Stimulated activated CD8-positive, alpha-beta memory T cell treated with anti-CD3 and anti-CD28 coated beads, Interleukin-4, amount 100 ng/mL, for 4 hours (primary cell): ENCODE results near the gene POLR1B.
A peak's percentile ranks its signal among the peaks of the same experiment; 100 is the strongest.
"Not testable (repeated sequence)": the region's sequence is repeated elsewhere in the genome, so short reads cannot be mapped to it uniquely, and the experiment has no call there.

Source experiments
- DNase-seq, 2 donors: peaks; one replicate each; pipeline ENCODE4 v3.0.0-alpha.2; 2020; ENCODE audit warnings: low read depth in 2 of 2, low spot score in 1 of 2

The POLR1B gene

DNA sequence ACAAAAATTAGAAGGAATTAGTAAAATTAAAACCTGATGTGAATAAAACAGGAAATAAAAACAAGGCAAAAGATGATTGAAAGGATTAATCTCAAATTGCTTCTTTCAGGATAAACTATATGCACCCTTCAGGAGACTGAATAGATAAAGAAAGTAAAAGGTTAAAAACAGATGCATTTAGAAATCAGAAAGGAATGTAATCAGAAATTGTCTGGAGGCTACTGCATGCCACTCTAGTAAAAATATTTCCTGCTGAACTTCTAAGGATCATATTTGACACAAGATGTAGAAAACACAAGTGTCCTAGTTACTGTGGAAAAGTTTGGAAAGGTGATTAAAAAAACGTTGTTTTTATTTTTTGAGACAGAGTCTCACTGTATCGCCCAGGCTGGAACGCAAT, 58.4 kb downstream of the POLR1B start:
- no peak for DNase-seq

DNA sequence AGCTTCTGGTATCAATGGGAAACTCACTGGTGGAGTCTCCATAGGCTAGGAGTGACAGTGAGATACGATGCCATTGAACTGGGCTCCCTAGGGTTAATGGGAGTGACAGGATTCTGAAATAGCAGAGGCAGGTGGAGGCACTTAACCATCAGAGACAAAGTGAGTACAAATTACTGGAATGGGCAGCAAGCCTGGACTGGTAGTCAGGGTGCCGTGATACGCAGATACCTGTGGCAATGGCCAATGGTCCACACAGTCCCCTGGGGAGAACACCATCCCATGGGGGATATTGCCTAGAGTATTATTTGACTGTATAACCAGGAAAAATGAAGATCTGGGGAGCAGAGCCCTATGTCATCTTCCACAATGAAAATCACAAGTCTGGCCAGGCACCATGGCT, 59.5 kb downstream of the POLR1B start:
- no peak for DNase-seq

DNA sequence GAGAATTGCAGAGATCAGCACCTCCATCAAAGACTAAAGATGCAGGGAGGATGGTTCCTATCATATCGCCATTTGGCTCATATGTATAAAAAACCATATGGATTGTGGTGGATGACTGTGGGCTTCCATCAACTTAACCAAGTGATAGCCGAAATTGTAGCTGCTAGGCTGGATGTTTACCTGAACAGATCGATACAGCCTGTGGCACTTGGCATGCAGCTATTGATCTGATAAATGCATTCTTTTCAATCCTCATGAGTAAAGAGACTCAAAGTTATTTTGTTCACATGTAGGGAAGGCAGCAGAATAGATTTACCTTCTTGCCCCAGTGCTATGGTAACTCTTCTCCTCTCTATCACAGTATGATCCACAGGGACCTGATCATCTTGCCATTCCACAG, 60.7 kb downstream of the POLR1B start:
- DNase-seq = no peak

DNA sequence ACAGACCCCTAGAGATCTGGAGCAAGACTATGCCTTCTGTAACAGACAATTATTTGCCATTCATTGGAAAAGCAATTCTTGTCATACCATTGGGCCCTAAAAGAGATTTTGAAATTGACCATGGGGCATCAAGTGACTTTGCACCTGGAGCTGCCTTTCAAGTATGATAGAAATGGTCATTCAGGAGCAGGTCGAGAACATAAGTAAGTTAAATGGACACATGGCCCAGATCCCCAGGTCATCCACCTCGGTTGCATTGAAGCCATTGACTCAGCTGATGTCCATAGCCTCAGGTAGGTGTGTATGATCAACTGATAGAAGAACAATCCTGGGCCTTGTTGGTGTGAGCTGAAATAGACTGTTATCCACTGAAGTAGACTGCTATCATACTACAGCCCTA, 61.5 kb downstream of the POLR1B start:
- no peak for DNase-seq

DNA sequence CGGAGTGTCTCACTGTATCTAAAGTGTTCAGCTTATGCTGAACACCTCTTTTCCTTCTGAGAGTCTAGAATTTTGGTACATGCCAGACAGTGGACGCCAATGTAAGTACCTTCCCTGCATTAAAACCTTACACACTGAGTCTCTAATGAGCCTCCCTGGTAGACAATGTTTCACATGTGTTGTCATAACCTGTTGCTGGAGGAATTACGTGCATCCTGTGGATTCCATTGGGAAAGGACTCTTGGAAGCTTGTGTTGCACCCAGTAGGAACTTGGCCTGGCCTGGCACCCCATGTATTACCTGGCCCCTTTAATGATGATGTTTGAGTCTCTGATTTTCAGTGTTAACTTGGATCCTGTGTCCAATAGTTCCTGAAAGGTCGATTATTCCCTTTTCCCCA, 62.7 kb downstream of the POLR1B start:
- DNase-seq = no peak

DNA sequence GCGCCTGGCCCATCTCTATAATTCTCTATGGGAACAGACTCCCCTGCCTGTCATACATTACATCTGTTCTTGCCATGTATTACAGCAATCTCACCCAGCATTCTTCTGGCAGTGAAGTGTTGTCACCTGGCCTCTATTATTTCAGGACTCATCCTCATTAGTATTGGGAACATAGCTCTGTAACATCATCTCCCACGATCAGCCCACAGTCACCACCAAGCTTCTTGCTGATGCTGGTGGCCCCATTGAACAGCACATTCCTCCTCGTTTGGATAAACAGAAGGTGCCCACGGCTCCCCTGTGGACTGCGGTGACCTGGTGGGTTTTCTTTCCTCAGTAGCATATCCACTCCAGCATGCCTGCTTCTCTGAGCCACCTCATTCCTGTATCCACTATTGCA, 63.7 kb downstream of the POLR1B start:
- no peak for DNase-seq

DNA sequence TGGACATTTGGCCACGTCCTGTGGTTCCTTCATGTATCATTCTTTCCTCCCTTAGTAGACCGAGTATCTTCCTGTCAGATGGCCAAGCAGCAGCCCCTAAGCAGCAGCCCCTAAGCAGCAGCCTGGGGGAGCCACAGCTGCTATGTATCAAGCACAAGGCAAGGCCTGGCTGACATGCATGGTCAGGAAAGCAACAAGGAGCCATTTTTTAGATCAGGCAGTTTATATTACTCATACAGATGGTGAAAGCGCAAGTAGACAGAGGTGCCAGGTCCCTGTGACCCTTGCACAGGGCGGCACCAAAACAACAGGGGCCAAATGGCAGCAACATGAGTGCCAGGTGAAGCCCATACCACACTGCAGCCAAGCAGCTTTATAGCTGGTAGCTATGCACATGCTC, 64.3 kb downstream of the POLR1B start:
- DNase-seq = no peak

DNA sequence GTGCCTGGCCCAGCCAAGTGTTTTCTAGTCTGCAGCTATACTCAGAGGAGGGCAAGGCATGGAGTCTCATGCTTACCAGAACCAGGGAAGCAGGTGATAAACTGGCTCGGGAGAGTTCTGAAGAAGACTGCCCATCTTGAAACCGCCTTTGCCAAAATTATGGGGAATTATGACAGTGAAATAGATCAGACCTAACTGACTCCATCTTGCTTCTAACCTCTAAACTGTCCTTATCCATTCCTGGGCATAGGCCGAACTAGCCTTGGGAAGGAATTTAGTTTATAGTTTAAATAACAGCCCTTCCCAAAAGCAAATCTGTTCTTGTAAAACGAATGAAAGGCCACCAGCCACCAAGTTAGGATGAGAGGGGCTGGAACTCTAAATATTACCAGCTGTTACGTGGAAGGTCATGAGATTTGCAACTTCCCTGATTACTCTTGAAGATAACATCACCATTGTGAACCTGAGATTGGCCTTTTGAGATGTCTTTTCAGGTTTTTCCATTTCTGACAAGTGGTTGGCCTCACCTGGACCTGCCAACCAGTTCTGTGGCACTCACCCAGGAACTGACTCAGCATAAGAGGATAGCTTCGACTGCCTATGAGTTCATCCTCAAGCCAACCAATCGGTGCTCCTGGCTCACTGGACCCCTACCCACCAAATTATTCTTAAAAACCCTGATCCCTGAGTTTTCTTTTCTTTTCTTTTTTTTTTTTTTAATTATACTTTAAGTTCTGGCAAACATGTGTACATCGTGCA, 65.6 kb downstream of the POLR1B start:
- no peak for DNase-seq

DNA sequence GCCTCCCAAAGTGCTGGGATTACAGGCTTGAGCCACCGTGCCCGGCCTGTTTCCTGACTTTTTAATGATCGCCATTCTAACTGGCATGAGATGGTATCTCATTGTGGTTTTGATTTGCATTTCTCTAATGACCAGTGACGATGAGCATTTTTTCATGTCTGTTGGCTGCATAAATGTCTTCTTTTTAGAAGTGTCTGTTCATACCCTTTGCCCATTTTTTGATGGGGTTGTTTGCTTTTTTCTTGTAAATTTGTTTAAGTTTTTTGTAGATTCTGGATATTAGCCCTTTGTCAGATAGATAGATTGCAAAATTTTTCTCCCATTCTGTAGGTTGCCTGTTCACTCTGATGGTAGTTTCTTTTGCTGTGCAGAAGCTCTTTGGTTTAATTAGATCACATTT, 67.1 kb downstream of the POLR1B start:
- not testable (repeated sequence) for DNase-seq

DNA sequence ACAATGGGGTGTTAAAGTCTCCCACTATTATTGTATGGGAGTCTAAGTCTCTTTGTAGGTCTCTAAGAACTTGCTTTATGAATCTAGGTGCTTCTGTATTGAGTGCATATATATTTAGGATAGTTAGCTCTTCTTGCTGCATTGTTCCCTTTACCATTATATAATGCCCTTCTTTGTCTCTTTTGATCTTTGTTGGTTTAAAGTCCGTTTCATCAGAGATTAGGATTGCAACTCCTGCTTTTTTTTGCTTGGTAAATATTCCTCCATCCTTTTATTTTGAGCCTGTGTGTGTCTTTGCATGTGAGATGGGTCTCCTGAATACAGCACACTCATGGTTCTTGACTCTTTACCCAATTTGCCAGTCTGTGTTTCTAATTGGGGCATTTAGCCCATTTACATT, 70.0 kb downstream of the POLR1B start:
- not testable (repeated sequence) for DNase-seq

DNA sequence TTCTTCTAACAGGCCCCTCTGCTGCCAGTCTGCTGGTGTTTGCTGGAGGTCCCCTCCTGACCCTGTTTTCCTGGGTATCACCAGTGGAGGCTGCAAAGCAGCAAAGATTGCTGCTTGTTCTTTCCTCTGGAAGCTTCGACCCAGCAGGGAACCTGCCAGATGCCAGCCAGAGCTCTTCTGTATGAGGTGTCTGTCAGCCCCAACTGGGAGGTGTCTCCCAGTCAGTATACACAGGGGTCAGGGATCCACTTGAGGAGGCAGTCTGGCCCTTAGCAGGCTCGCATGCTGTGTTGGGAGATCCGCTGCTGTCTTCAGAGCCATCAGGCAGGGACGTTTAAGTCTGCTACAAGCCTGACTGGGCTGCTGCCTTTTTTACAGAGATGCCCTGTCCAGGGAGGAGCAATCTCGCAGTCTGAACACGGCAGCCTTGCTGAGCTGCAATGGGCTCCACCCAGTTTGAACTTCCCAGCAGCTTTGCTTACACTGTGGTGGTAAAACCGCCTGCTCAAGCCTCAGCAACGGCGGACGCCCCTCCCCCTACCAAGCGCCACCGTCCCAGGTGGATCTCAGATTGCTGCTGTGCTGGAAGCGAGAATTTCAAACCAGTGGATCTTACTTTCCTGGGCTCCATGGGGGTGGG, 72.1 kb downstream of the POLR1B start:
- no peak for DNase-seq

DNA sequence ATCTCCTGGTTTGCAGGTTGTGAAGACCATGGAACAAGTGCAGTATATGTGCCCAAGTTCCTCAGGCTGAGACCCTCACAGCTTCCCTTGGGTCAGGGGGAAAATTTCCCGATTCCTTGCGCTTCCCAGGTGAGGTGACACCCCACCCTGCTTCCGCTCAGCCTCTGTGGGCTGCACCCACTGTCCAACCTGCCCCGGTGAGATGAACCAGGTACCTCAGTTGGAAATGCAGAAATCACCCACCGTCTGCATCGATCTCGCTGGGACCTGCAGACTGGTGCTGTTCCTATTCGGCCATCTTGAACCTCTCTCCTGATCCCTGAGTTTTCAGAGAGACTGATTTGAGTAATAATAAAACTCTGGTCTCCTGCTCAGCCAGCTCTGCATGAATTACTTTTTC, 72.8 kb downstream of the POLR1B start:
- DNase-seq = no peak

DNA sequence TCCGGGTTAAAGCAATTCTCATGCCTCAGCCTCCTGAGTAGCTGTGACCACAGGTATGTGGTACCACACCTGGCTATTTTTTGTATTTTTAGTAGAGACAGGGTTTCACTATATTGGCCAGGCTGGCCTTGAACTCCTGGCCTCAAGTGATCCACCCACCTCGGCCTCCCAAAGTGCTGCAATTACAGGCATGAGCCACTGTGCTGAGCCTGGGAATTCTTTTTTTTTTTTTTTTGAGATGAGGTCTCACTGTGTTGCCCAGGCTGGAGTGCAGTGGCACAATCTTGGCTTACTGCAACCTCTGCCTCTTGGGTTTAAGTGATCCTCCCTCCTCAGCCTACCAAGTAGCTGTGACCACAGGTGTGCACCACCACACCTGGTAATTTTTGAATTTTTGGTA, 73.5 kb downstream of the POLR1B start:
- DNase-seq = not testable (repeated sequence)

DNA sequence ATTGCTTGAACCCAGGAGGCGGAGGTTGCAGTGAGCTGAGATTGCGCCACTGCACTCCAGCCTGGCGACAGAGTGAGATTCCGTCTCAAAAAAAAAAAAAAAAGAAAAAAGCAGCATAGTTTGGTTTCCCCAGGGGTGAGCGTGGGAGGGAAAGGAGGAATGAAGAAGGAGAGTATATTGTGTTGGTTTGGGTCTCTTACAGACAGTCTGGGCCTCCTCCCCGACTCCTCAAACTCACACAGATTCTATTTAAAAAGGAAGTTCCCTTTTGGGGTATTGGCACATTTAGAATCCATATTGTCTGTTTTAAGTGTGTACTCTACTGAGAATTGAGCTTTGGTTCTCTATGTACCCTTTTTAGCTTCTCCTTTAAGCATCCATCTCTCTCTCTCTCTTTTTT, 76.1 kb downstream of the POLR1B start:
- DNase-seq = no peak

DNA sequence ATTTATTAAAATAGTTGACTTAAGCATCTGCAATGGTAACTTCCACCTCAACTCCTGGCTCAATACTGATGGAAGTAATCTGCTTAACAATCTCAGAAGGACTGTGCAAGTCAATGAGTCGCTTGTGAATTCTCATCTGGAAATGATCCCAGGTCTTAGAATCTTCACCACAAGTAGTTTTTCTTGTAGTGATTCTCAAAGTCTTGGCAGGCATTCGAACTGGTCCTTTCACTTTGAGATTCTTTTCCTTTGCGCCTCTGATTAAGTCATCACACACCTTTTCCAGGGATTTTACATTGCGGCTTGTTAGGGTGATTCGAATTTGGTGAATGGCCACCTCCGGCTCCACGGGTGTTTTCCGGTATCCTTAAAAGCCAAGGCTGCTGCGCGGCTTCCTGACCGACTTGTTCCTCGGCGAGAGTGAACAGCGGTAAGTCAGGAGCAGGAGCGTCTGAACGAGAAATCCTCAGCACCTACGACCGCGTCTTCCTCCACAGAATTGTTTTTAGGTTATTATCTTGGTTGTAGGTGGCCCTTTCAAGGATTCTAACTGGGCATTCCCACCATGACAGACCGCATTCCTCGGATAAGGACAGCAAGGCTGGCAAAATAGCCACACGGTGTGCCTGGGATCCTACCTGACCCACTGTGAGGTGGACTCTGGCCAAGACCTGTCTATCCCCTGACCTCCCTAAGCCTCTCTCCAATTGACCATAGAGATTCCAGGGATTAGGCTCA, 79.7 kb downstream of the POLR1B start:
- no peak for DNase-seq

DNA sequence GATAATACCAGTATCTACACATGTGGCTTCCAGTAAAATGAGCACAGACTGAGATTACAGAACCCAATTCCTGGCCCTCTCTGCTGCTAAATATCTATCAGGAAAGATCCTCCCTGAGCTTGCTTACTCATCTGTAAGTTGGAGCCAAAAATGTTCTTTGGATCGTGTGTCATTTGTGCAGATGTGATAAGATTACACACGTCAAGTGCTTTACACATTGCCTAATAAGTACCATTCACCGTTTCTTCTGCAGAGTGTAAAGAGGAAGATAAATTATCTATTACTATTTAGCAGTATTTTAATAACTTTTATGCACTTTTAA, 80.2 kb downstream of the POLR1B start:
- DNase-seq = no peak

DNA sequence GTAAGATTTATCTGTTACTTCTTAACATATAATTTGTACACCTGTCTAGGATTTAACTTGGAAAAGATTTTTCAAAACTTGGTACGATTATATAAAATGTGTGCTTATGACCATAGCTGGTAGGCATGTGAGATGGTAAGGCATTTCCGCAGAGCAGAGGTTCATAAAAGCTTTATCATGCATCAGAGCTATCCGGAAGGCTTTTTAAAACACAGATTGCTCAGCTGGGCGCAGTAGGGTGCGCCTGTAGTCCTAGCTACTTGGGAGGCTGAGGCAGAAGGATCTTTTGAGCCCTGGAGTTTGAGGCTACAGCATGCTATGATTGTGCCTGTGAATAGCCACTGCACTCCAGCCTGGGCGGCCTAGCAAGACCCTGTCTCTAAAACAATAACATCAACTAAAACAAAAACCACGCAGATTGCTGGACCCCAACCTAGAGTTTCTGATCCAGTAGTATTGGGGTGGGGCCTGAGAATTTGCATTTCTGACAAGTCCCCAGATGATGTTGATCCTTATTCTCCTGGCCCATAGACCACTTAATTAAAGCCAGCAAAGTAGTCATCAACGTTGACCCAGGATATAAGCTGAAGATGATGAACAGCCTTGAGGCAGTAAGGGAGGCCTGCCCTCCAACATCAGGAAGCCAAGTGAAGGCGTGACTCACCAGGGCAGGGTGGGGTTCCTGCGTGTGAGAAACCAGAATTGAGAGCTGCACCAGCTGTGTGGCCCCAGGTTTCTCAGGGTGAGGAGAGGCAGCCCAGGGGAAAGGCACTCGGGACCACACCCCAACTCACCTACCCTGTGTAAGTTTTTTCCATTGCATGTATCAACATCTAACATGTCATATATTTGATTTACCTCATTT, 81.9 kb downstream of the POLR1B start:
- DNase-seq = peak; percentile 46 to 63

DNA sequence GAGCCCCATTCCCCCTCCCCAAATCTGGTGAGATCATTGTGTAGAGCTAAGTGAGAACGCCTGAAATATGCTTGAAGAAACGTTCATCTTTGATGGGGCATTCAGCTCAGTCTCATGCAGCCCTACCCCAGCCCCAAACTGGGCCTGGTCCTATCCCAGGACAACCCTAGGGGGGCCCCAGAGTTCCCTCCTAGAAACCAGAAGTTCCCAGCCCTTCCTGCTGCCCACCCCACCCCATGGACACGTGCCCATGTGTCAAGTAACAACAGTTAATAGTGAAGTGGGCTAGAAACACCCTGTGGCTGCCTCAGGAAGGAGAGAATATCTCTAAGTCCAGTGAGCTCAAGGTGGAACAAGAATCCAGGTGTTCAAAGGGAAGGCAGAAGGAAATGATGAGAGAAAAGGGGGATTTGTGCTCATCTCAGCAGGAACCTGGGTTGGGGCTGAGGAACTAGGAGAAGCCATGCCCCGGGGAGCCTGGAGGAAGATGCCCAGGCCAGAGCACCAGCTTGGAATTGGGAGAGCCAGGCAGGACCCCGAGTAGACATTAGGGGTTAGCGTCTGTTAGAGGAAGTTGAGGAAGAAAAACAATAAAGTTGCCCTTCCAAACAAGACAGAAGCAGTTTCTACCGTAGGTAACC, 83.3 kb downstream of the POLR1B start:
- DNase-seq = no peak

DNA sequence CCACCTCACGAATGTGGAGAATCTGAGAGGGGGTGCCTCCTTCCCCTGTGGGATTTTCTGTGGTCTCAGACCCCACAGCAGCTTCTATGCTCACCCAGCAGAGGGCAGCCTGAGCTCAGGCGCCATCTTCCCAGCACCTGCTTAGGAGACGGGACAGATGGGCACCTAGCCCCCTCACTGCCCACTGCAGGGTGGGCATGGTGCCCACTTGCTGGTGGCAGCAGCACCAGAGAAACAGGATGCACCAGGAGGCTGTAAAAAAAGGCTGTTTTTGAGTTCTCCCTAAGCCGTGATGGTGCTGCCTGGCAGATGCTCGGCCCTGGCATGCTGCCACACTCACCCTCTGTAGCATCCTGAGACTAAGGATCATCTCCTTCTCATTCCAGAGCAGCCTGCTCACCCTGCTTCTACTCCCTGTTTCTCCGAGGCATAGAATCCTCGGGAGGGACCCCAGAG, 84.4 kb downstream of the POLR1B start:
- peak in 1 of 2 donors; percentile 29 for DNase-seq
